Endodermal cell (in vitro differentiated cells): ENCODE results near the gene TDRD12. TPM values are rescaled to one million over a fixed set of nuclear protein-coding genes. Genes with fewer than 3 reads are reported as not detected.
"Not testable (repeated sequence)": the region's sequence is repeated elsewhere in the genome, so short reads cannot be mapped to it uniquely, and the experiment has no call there.

Experiments used
- DNase-seq: peaks from one replicate; pipeline ENCODE4 v3.0.0-alpha.2; 2017
- H3K27ac ChIP-seq: 2 replicates; pipeline ENCODE4 v1.5.1; 2013; ENCODE audit warnings: mild to moderate bottlenecking, low read depth, low read length, moderate library complexity
- H3K27me3 ChIP-seq: 2 replicates; pipeline ENCODE4 v1.6.1; 2013; ENCODE audit warnings: mild to moderate bottlenecking, low read length, moderate library complexity; ENCODE audit not compliant: insufficient read depth, control insufficient read depth, poor library complexity, severe bottlenecking
- H3K36me3 ChIP-seq: 2 replicates; pipeline ENCODE4 v1.7.0; 2013; ENCODE audit warnings: mild to moderate bottlenecking, low read length, moderate library complexity; ENCODE audit not compliant: control insufficient read depth, insufficient read depth
- H3K4me1 ChIP-seq: one replicate; pipeline ENCODE4 v1.7.0; 2013; ENCODE audit warnings: low read length; ENCODE audit not compliant: control insufficient read depth, insufficient read depth
- H3K4me3 ChIP-seq: 2 replicates; pipeline ENCODE4 v1.5.1; 2013; ENCODE audit warnings: mild to moderate bottlenecking, low read length, moderate library complexity
- H3K9ac ChIP-seq: 2 replicates; pipeline ENCODE4 v1.6.1; 2013; ENCODE audit warnings: mild to moderate bottlenecking, low read length, moderate library complexity; ENCODE audit not compliant: poor library complexity, severe bottlenecking; ENCODE audit errors: extremely low read depth
- H3K9me3 ChIP-seq: 2 replicates; pipeline ENCODE4 v1.6.1; 2013; ENCODE audit warnings: mild to moderate bottlenecking, low read length, moderate library complexity; ENCODE audit not compliant: control insufficient read depth
- H3K27ac Mint-ChIP-seq: 2 replicates; pipeline ENCODE4 v1.8.0; 2020; ENCODE audit warnings: mixed read lengths
- H3K27me3 Mint-ChIP-seq: 2 replicates; pipeline ENCODE4 v1.8.0; 2021; ENCODE audit warnings: mild to moderate bottlenecking, mixed read lengths; ENCODE audit not compliant: insufficient read depth
- H3K36me3 Mint-ChIP-seq: 2 replicates; pipeline ENCODE4 v1.8.0; 2020; ENCODE audit warnings: low read depth, mixed read lengths
- H3K4me1 Mint-ChIP-seq: 2 replicates; pipeline ENCODE4 v1.8.0; 2020; ENCODE audit warnings: mixed read lengths
- H3K4me3 Mint-ChIP-seq: 2 replicates; pipeline ENCODE4 v1.8.0; 2020; ENCODE audit warnings: mild to moderate bottlenecking, moderate library complexity, mixed read lengths
- H3K9me3 Mint-ChIP-seq: 2 replicates; pipeline ENCODE4 v1.8.0; 2020; ENCODE audit warnings: mild to moderate bottlenecking, mixed read lengths
- WGBS, 2 experiments: methylation state at CpG; one replicate each; pipeline versions ENCODE4 v1.1.5 to v1.1.7; 2013; ENCODE audit warnings: missing lambda C conversion rate in 2 of 2, mixed read lengths in 1 of 2; ENCODE audit not compliant: insufficient coverage in 1 of 2, insufficient read length in 1 of 2; 5-methylcytosine and 5-hydroxymethylcytosine counted together
- total RNA-seq, 2 donors: library from RNA; stranded (reverse); fragmentation: NEBNext Ultra II Directional in 1 of 2; extraction: Animal tissue kit (Norgen Biotek cat#: 25700) in 1 of 2; gene quantifications; 2 replicates in 1 of 2; 3 replicates in 1 of 2; pipeline ENCODE4 v1.2.1, GENCODE V29; 2021
- TF ChIP-seq, protein P1 (sequence below): fragments of 200-600 bp; sonication (generic); conservative IDR thresholded peaks from 2 replicates; pipeline ENCODE4 v1.5.0; 2021; ENCODE audit warnings: antibody characterized with exemption, mild to moderate bottlenecking

The TDRD12 gene
- total RNA-seq, 2 donors from 2014 or later: 0.20 to 0.84 TPM

DNA sequence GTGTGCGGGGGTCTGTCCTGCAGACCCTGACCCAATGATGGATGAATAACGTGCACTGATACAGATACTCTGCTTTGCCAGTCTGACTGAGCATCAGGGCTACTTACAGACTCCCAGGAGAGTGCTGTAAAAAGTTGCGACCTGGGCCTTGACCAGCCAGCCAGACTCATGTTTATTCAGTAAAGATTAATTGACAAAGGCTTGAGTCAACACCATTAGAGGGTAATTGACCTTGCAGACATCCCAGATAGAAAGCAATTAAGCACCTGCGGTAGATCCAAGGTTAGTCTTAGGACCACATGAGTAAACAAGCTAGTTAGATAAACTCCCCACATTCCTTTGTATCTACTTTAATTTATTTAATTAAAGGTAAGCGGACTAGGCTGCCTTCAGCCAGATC lies 17.6 kb upstream of the TDRD12 start:
- Histone ChIP-seq H3K4me3 (no peak overlapping the region), H3K36me3 (peaks cover 9% of the 10 kb centered on the region), H3K9me3 (peaks cover 49% of the 10 kb centered on the region), H3K27me3 (no peaks in the 10 kb centered on the region), H3K27ac (no peak overlapping the region), H3K9ac (no peak overlapping the region), H3K4me1 (no peaks in the 10 kb centered on the region)
- TF ChIP-seq, protein P1, sequence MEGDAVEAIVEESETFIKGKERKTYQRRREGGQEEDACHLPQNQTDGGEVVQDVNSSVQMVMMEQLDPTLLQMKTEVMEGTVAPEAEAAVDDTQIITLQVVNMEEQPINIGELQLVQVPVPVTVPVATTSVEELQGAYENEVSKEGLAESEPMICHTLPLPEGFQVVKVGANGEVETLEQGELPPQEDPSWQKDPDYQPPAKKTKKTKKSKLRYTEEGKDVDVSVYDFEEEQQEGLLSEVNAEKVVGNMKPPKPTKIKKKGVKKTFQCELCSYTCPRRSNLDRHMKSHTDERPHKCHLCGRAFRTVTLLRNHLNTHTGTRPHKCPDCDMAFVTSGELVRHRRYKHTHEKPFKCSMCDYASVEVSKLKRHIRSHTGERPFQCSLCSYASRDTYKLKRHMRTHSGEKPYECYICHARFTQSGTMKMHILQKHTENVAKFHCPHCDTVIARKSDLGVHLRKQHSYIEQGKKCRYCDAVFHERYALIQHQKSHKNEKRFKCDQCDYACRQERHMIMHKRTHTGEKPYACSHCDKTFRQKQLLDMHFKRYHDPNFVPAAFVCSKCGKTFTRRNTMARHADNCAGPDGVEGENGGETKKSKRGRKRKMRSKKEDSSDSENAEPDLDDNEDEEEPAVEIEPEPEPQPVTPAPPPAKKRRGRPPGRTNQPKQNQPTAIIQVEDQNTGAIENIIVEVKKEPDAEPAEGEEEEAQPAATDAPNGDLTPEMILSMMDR: no peak
- Mint-ChIP-seq H3K4me1 (peaks cover 31% of the 10 kb centered on the region), H3K27ac (peak overlapping the region; percentile 11), H3K9me3 (peaks cover 53% of the 10 kb centered on the region), H3K4me3 (no peak overlapping the region), H3K36me3 (peaks cover 54% of the 10 kb centered on the region), H3K27me3 (peaks cover 22% of the 10 kb centered on the region)
- 54 to 77% methylated on average over 4 to 5 of the region's 5 CpGs for WGBS, 2 experiments
- DNase-seq: no peak

DNA sequence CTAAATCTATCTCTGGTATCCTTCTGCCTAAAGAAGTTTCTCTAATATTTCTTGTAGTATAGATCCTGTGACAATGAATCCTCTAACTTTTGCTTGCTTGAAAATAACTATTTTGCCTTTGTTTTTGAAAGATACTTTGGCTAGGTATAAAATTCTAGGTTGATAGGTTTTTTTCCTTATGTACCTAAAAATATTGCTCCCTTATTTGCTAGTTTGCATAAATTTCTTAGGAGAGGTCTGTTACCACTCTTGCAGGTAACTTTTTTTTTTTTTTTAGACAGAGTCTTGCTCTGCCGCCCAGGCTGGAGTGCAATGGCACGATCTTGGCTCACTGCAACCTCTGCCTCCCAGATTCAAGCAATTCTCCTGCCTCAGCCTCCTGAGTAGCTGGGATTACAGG lies 15.6 kb upstream of the TDRD12 start:
- H3K36me3 Mint-ChIP-seq: peaks cover 42% of the 10 kb centered on the region
- DNase-seq, H3K27ac Mint-ChIP-seq, H3K9ac ChIP-seq, H3K4me1 ChIP-seq, H3K27ac ChIP-seq, H3K36me3 ChIP-seq, H3K4me3 Mint-ChIP-seq, H3K27me3 ChIP-seq: not testable (repeated sequence)
- 90 to 100% methylated on average over 2 of the region's 2 CpGs for WGBS, 2 experiments
- peaks cover 25% of the 10 kb centered on the region for H3K4me1 Mint-ChIP-seq
- H3K27me3 Mint-ChIP-seq: peaks cover 11% of the 10 kb centered on the region
- H3K9me3 Mint-ChIP-seq: peaks cover 48% of the 10 kb centered on the region
- Histone ChIP-seq H3K4me3 (peak overlapping the region; percentile 58), H3K9me3 (peaks cover 49% of the 10 kb centered on the region)

DNA sequence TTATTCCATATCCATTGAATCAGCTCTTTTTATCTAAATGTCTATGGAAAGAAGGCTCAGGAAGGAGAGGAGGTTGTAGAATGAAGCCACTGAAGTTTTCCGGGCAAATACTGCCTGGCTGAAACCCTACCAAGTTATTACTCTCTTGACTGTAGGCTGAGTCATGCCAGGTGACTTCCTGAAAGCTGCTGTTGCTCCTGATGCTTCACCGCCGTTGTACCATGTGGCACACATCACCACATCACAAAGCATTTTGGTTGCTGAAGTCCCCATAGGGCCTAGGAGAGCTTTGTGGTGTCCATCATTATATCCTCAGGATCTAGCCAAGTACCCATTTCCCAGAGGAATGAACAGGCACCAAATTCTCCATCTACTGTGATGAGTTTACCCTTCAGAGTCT lies 11.1 kb upstream of the TDRD12 start:
- peaks cover 15% of the 10 kb centered on the region for H3K4me1 Mint-ChIP-seq
- H3K27me3 ChIP-seq: no peaks in the 10 kb centered on the region
- H3K27ac ChIP-seq: no peak overlapping the region
- peaks cover 28% of the 10 kb centered on the region for H3K9me3 ChIP-seq
- 98 to 100% methylated on average over 2 to 3 of the region's 3 CpGs for WGBS, 2 experiments
- H3K4me3 ChIP-seq: no peak overlapping the region
- peaks cover 3% of the 10 kb centered on the region for H3K27me3 Mint-ChIP-seq
- no peaks in the 10 kb centered on the region for H3K4me1 ChIP-seq
- peaks cover 23% of the 10 kb centered on the region for H3K9me3 Mint-ChIP-seq
- DNase-seq: no peak
- H3K27ac Mint-ChIP-seq: peak overlapping the region; percentile 58
- H3K4me3 Mint-ChIP-seq: no peak overlapping the region
- TF ChIP-seq, protein P1: no peak
- H3K36me3 ChIP-seq: peaks cover 4% of the 10 kb centered on the region
- H3K9ac ChIP-seq: no peak overlapping the region
- peaks cover 39% of the 10 kb centered on the region for H3K36me3 Mint-ChIP-seq

DNA sequence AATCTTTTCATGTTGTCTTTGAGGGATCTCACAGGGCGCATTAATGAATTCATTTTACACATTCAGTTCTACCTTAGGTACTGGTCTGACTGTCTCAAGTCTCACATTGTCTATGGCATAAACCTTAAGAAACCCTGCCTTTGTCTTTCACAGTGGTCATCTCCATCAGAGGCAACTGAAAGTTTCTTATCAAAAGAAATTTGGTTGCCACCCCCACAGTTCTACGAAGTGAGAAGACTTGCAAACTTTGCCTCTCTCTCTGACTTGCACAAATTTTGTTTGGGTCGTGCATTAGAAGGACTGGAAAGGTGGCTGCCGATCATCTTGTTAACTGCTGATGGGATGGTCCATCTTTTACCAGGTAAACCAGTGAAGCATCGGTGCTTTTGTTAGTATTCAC lies 10.5 kb upstream of the TDRD12 start:
- H3K4me1 ChIP-seq: no peaks in the 10 kb centered on the region
- H3K27ac Mint-ChIP-seq: no peak overlapping the region
- H3K27me3 Mint-ChIP-seq: peaks cover 3% of the 10 kb centered on the region
- no peak overlapping the region for H3K9ac ChIP-seq
- no peaks in the 10 kb centered on the region for H3K27me3 ChIP-seq
- peaks cover 36% of the 10 kb centered on the region for H3K36me3 Mint-ChIP-seq
- H3K36me3 ChIP-seq: peaks cover 4% of the 10 kb centered on the region
- H3K4me3 Mint-ChIP-seq: no peak overlapping the region
- TF ChIP-seq, protein P1: no peak
- DNase-seq: no peak
- peaks cover 15% of the 10 kb centered on the region for H3K4me1 Mint-ChIP-seq
- 90% methylated on average over 4 to 5 of the region's 5 CpGs for WGBS, 2 experiments
- no peak overlapping the region for H3K4me3 ChIP-seq
- peaks cover 23% of the 10 kb centered on the region for H3K9me3 ChIP-seq
- peaks cover 18% of the 10 kb centered on the region for H3K9me3 Mint-ChIP-seq
- no peak overlapping the region for H3K27ac ChIP-seq
